PC-9 (cell line): ENCODE results near the gene UST.

Experiments used
- CTCF ChIP-seq: fragments of 200-600 bp; sonication (generic); conservative IDR thresholded peaks from 2 replicates; pipeline ENCODE4 v1.6.1; 2017; ENCODE audit warnings: mixed run types, antibody characterized with exemption, mild to moderate bottlenecking, moderate library complexity
- EZH2 ChIP-seq: fragments of 200-600 bp; sonication (generic); IDR thresholded peaks from 2 replicates; pipeline ENCODE4 v1.8.0; 2017; ENCODE audit warnings: antibody characterized with exemption, low read depth

GRCh38 chr6:148827416-148828045 lies 80.7 kb downstream of the UST start:
- TF ChIP-seq CTCF = no peak
- TF ChIP-seq EZH2 = no peak
